Endothelial cell of umbilical vein (primary cell): ENCODE results near the gene ZNF670. TPM values are rescaled to one million over a fixed set of nuclear protein-coding genes. Genes with fewer than 3 reads are reported as not detected.

Experiments
- BruUV-seq: library from RNA; stranded (reverse); fragments of 400-500 nt; replicated peaks from 2 replicates; lab custom pipeline; 2021; lab: Mats Ljungman, UMichigan
- CTCF ChIA-PET: fragments of 300-600, 350-600 bp; sonication (Branson Sonifier 250); formaldehyde crosslinking; loops from one replicate; lab custom pipeline; 2021; ENCODE audit warnings: antibody characterized with exemption, inconsistent platforms; lab: Charles Lee
- POLR2A ChIA-PET: fragments of 300-600, 350-600 bp; sonication (Branson Sonifier 250); formaldehyde crosslinking; loops from one replicate; lab custom pipeline; 2021; ENCODE audit warnings: antibody characterized with exemption, inconsistent platforms; lab: Charles Lee
- DNase-seq: peaks from one replicate; pipeline ENCODE4 v3.0.0-alpha.2; 2011; ENCODE audit warnings: low read depth, low spot score
- FAIRE-seq: peaks from 2 replicates; lab custom pipeline; 2011; peaks lifted over from hg19 to GRCh38; lab: Jason Lieb, UNC
- H2AFZ ChIP-seq: 2 replicates; pipeline ENCODE4 v1.6.0; 2012; ENCODE audit warnings: low read depth, low read length, control low read depth, inconsistent platforms
- H3K27ac ChIP-seq: 2 replicates; pipeline ENCODE4 v1.5.1; 2011; ENCODE audit warnings: low read depth, mild to moderate bottlenecking, control low read depth, low read length, moderate library complexity; ENCODE audit not compliant: insufficient read depth
- H3K27me3 ChIP-seq, 2 experiments: 2 replicates each; pipeline versions ENCODE4 v1.6.0 to v1.6.1; 2011; ENCODE audit warnings: low read length in 2 of 2, mixed read lengths in 1 of 2; ENCODE audit not compliant: control insufficient read depth in 2 of 2, insufficient read depth in 2 of 2
- H3K36me3 ChIP-seq, 2 experiments: 2 replicates in 1 of 2; 3 replicates in 1 of 2; pipeline ENCODE4 v1.5.1; 2011; ENCODE audit warnings: low read length in 2 of 2, mild to moderate bottlenecking in 1 of 2, moderate library complexity in 1 of 2; ENCODE audit not compliant: control insufficient read depth in 2 of 2, insufficient read depth in 2 of 2; ENCODE audit errors: extremely low read depth in 1 of 2
- H3K4me1 ChIP-seq: 3 replicates; pipeline ENCODE4 v1.5.1; 2011; ENCODE audit warnings: mild to moderate bottlenecking, low read length; ENCODE audit not compliant: control insufficient read depth, insufficient read depth; ENCODE audit errors: extremely low read depth
- H3K4me2 ChIP-seq: 2 replicates; pipeline ENCODE4 v1.6.1; 2011; ENCODE audit warnings: low read length, control low read depth, mixed read lengths; ENCODE audit not compliant: insufficient read depth
- H3K4me3 ChIP-seq, 3 experiments: fragments of 200-600 bp in 1 of 3; sonication (generic), shearing (Covaris generic) in 1 of 3; replicated peaks in 1 of 3; 2 replicates each; pipeline ENCODE4 v1.5.1; 2011 to 2016; ENCODE audit warnings: control low read depth in 3 of 3, low read length in 3 of 3, mild to moderate bottlenecking in 2 of 3, inconsistent platforms in 1 of 3, low read depth in 1 of 3, moderate library complexity in 1 of 3; ENCODE audit not compliant: insufficient read depth in 1 of 3
- H3K79me2 ChIP-seq: 2 replicates; pipeline ENCODE4 v1.6.0; 2012; ENCODE audit warnings: low read length, inconsistent platforms; ENCODE audit not compliant: control insufficient read depth, insufficient read depth
- H3K9ac ChIP-seq: replicated peaks from 2 replicates; pipeline ENCODE3; 2011; ENCODE audit warnings: low read length, control low read depth; ENCODE audit not compliant: insufficient read depth; ENCODE audit errors: extremely low read depth
- H3K9me1 ChIP-seq: replicated peaks from 3 replicates; pipeline ENCODE4 v1.6.0; 2011; ENCODE audit warnings: mild to moderate bottlenecking, low read length; ENCODE audit not compliant: control insufficient read depth, insufficient read depth; ENCODE audit errors: extremely low read depth
- H3K9me3 ChIP-seq: replicated peaks from 2 replicates; pipeline ENCODE4 v1.5.1; 2012; ENCODE audit warnings: low read length, inconsistent platforms; ENCODE audit not compliant: control insufficient read depth, insufficient read depth
- H4K20me1 ChIP-seq: replicated peaks from 2 replicates; pipeline ENCODE3; 2011; ENCODE audit warnings: mild to moderate bottlenecking, low read length; ENCODE audit not compliant: control insufficient read depth, insufficient read depth; ENCODE audit errors: extremely low read depth
- EZH2 ChIP-seq: IDR thresholded peaks from 2 replicates; pipeline ENCODE4 v1.6.1; 2012; ENCODE audit warnings: borderline replicate concordance, low read depth, mild to moderate bottlenecking, moderate library complexity, low read length, inconsistent platforms; ENCODE audit not compliant: severe bottlenecking
- FOS ChIP-seq: IDR thresholded peaks from 2 replicates; pipeline ENCODE4 v1.6.1; 2011; ENCODE audit warnings: mild to moderate bottlenecking, low read length, moderate library complexity, borderline replicate concordance; ENCODE audit not compliant: insufficient read depth
- GATA2 ChIP-seq: IDR thresholded peaks from 2 replicates; pipeline ENCODE4 v1.7.0; 2011; ENCODE audit warnings: low read depth, mild to moderate bottlenecking, moderate library complexity, mixed read lengths, low read length; ENCODE audit not compliant: insufficient read length, insufficient read depth
- JUN ChIP-seq: IDR thresholded peaks from 2 replicates; pipeline ENCODE4 v1.6.1; 2011; ENCODE audit warnings: borderline replicate concordance, low read depth; ENCODE audit not compliant: insufficient read length, insufficient read depth
- MAX ChIP-seq: IDR thresholded peaks from 2 replicates; pipeline ENCODE4 v1.6.1; 2011; ENCODE audit not compliant: insufficient read depth, insufficient read length
- MYC ChIP-seq: IDR thresholded peaks from one replicate; pipeline ENCODE4 v1.6.1; 2011; ENCODE audit warnings: mild to moderate bottlenecking, low read depth, low read length
- POLR2A ChIP-seq: IDR thresholded peaks from 2 replicates; pipeline ENCODE4 v1.6.1; 2012; ENCODE audit warnings: low read depth, mild to moderate bottlenecking, control low read depth, low read length
- POLR2AphosphoS5 ChIP-seq: IDR thresholded peaks from 2 replicates; pipeline ENCODE4 v1.6.1; 2012; ENCODE audit warnings: low read depth, mild to moderate bottlenecking, control low read depth, low read length, moderate library complexity; ENCODE audit not compliant: insufficient read depth
- dilution Hi-C: fragments of 300-500 bp; cut with MboI; formaldehyde crosslinking; loops from one replicate; pipeline ENCODE4 v1.15.0; 2019; ENCODE audit warnings: low sequenced_read_pairs; ENCODE audit not compliant: extremely low pct_ligation_motif_present
- intact Hi-C: fragments of 100-400 bp; cut with micrococcal nuclease; formaldehyde crosslinking; loops from one replicate; pipeline ENCODE4 v1.10.0; 2022
- polyA plus RNA-seq, 4 experiments: library from polyadenylated mRNA; depleted of rRNA in 3 of 4; stranded (reverse) in 3 of 4; unstranded in 1 of 4; fragments of >200 nt; gene quantifications; 2 replicates each; pipeline versions ENCODE4 v1.2.1 to v1.2.3, GENCODE V29; 2011 to 2012; ENCODE audit warnings: missing spikeins in 1 of 4
- total RNA-seq: library from RNA; stranded (reverse); gene quantifications from 2 replicates; pipeline ENCODE4 v1.2.3, GENCODE V29; 2021
- TF ChIP-seq, protein P1 (sequence below), 2 donors: IDR thresholded peaks; 1 replicate in 1 of 2; 2 replicates in 1 of 2; pipeline ENCODE4 v1.5.1; 2011; ENCODE audit warnings: low read length in 2 of 2, mild to moderate bottlenecking in 2 of 2, moderate library complexity in 2 of 2, control low read depth in 1 of 2, inconsistent platforms in 1 of 2, low read depth in 1 of 2; ENCODE audit not compliant: insufficient read depth in 1 of 2; ENCODE audit errors: extremely low read depth in 1 of 2

The ZNF670 gene
- total and polyA plus RNA-seq, 2 donors (not counting 3 experiments of a cell fraction or from before 2014, with no cell fraction given): 1.3 to 5.2 TPM

DNA sequence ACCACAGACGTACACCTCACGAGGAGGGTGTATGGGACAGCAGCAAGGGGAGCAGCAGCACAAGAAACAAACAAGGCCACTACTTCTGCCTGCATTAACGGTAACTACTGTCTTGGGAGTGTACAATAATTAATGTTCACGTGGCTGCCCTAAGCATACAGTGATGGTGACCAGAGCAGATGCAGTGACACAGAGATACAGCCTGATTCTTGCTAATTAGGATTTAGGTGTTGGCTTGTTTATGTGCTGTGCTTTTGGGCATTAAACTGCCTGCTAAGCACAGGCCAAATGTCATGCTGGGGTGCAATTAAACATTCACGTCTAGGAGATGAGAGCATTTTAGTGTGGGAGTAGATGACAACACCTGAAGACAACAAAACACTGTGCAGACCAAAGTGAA, 18.3 kb upstream of the ZNF670 start:
- H3K36me3 ChIP-seq: peaks cover 10 to 13% of the 10 kb centered on the region in 2 experiments
- FAIRE-seq (peak; percentile 50), DNase-seq (no peak)
- no peak for TF ChIP-seq POLR2AphosphoS5
- no peak for TF ChIP-seq MYC
- TF ChIP-seq MAX: no peak
- TF ChIP-seq, protein P1, sequence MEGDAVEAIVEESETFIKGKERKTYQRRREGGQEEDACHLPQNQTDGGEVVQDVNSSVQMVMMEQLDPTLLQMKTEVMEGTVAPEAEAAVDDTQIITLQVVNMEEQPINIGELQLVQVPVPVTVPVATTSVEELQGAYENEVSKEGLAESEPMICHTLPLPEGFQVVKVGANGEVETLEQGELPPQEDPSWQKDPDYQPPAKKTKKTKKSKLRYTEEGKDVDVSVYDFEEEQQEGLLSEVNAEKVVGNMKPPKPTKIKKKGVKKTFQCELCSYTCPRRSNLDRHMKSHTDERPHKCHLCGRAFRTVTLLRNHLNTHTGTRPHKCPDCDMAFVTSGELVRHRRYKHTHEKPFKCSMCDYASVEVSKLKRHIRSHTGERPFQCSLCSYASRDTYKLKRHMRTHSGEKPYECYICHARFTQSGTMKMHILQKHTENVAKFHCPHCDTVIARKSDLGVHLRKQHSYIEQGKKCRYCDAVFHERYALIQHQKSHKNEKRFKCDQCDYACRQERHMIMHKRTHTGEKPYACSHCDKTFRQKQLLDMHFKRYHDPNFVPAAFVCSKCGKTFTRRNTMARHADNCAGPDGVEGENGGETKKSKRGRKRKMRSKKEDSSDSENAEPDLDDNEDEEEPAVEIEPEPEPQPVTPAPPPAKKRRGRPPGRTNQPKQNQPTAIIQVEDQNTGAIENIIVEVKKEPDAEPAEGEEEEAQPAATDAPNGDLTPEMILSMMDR (IDR thresholded peaks at IDR 0.05; ENCODE audit: extremely low read depth in 1 of 2, insufficient read depth in 1 of 2, low read depth in 1 of 2, low read length in 2 of 2): no peak
- no peak for TF ChIP-seq JUN
- TF ChIP-seq FOS: no peak
- no peak for TF ChIP-seq GATA2
- no peak for TF ChIP-seq EZH2
- no peak for TF ChIP-seq POLR2A
- H4K20me1 ChIP-seq: no peaks in the 10 kb centered on the region
- BruUV-seq: no TSS peak
- H3K9me3 ChIP-seq: peaks cover 13% of the 10 kb centered on the region
- no peaks in the 10 kb centered on the region for H3K4me1 ChIP-seq
- no peaks in the 10 kb centered on the region for H3K79me2 ChIP-seq
- intact Hi-C loops (no loop called here), dilution Hi-C loops (no loop called here)
- no peak overlapping the region for H3K4me3 ChIP-seq
- H3K27ac ChIP-seq: no peak overlapping the region
- CTCF ChIA-PET: no interaction called here
- H2AFZ ChIP-seq: no peak overlapping the region
- H3K4me2 ChIP-seq: no peak overlapping the region
- H3K9ac ChIP-seq: no peak overlapping the region
- no peaks in the 10 kb centered on the region for H3K9me1 ChIP-seq
- no peaks in the 10 kb centered on the region for H3K27me3 ChIP-seq
- POLR2A ChIA-PET: no interaction called here
